DND-41 (cell line): ENCODE results near the gene LTBR.

Experiments
- ATAC-seq: fragments of 200-7000 bp; cut with Tn5 transposase; 3 replicates; pipeline ENCODE4 v1.9.1; 2021; ENCODE audit warnings: low read depth; ENCODE audit not compliant: insufficient read depth
- DNase-seq: peaks from one replicate; pipeline ENCODE4 v3.0.0-alpha.2; 2020
- H2AFZ ChIP-seq: 2 replicates; pipeline ENCODE4 v1.6.0; 2012; ENCODE audit warnings: low read depth, low read length
- H3K27ac ChIP-seq: 2 replicates; pipeline ENCODE4 v1.5.1; 2012; ENCODE audit warnings: low read length, inconsistent platforms
- H3K27me3 ChIP-seq: fragments of 200-600 bp; sonication (generic); 2 replicates; pipeline ENCODE4 v1.6.0; 2012; ENCODE audit warnings: low read length, mild to moderate bottlenecking, inconsistent platforms; ENCODE audit not compliant: insufficient read depth, poor library complexity
- H3K36me3 ChIP-seq: 2 replicates; pipeline ENCODE4 v1.5.1; 2012; ENCODE audit warnings: low read length, inconsistent platforms; ENCODE audit not compliant: insufficient read depth
- H3K4me1 ChIP-seq: 2 replicates; pipeline ENCODE4 v1.5.1; 2012; ENCODE audit warnings: mild to moderate bottlenecking, low read length; ENCODE audit not compliant: insufficient read depth
- H3K4me2 ChIP-seq: 2 replicates; pipeline ENCODE4 v1.6.0; 2012; ENCODE audit warnings: mild to moderate bottlenecking, moderate library complexity, low read length, inconsistent platforms; ENCODE audit not compliant: insufficient read depth
- H3K4me3 ChIP-seq, 2 experiments: fragments of 200-600 bp in 1 of 2; shearing (Covaris generic) in 1 of 2; 2 replicates each; pipeline ENCODE4 v1.5.1; 2012 to 2016; ENCODE audit warnings: inconsistent platforms in 2 of 2, low read length in 2 of 2, mild to moderate bottlenecking in 2 of 2, low read depth in 1 of 2, moderate library complexity in 1 of 2
- H3K79me2 ChIP-seq: 2 replicates; pipeline ENCODE4 v1.6.0; 2012; ENCODE audit warnings: low read length, inconsistent platforms; ENCODE audit not compliant: insufficient read depth
- H3K9ac ChIP-seq: 2 replicates; pipeline ENCODE4 v1.6.0; 2012; ENCODE audit warnings: low read depth, mild to moderate bottlenecking, inconsistent platforms, low read length, moderate library complexity
- H3K9me3 ChIP-seq: 2 replicates; pipeline ENCODE4 v1.5.1; 2012; ENCODE audit warnings: low read length, moderate library complexity, mild to moderate bottlenecking, inconsistent platforms; ENCODE audit not compliant: insufficient read depth, severe bottlenecking
- H4K20me1 ChIP-seq: 2 replicates; pipeline ENCODE4 v1.6.0; 2012; ENCODE audit warnings: low read length; ENCODE audit not compliant: insufficient read depth
- EZH2 ChIP-seq: IDR thresholded peaks from 3 replicates; pipeline ENCODE4 v1.6.1; 2012; ENCODE audit warnings: borderline replicate concordance, low read depth, mild to moderate bottlenecking, moderate library complexity, low read length, inconsistent platforms; ENCODE audit not compliant: severe bottlenecking
- TF ChIP-seq, protein P1 (sequence below): IDR thresholded peaks from 2 replicates; pipeline ENCODE4 v1.5.1; 2012; ENCODE audit warnings: borderline replicate concordance, low read length, moderate library complexity, mild to moderate bottlenecking; ENCODE audit not compliant: poor library complexity, severe bottlenecking; ENCODE audit errors: extremely low read depth

LTBR gene

GRCh38 chr12:6393109-6393508 lies 9.1 kb downstream of the LTBR start:
- Histone ChIP-seq H2AFZ (no peak overlapping the region), H3K27me3 (peaks cover 3% of the 10 kb centered on the region), H3K79me2 (no peaks in the 10 kb centered on the region), H3K36me3 (no peaks in the 10 kb centered on the region), H4K20me1 (no peaks in the 10 kb centered on the region), H3K9me3 (no peaks in the 10 kb centered on the region), H3K4me3 (no peak overlapping the region), H3K27ac (no peak overlapping the region), H3K4me1 (no peaks in the 10 kb centered on the region), H3K4me2 (no peak overlapping the region), H3K9ac (no peak overlapping the region)
- TF ChIP-seq EZH2 = no peak
- TF ChIP-seq, protein P1, sequence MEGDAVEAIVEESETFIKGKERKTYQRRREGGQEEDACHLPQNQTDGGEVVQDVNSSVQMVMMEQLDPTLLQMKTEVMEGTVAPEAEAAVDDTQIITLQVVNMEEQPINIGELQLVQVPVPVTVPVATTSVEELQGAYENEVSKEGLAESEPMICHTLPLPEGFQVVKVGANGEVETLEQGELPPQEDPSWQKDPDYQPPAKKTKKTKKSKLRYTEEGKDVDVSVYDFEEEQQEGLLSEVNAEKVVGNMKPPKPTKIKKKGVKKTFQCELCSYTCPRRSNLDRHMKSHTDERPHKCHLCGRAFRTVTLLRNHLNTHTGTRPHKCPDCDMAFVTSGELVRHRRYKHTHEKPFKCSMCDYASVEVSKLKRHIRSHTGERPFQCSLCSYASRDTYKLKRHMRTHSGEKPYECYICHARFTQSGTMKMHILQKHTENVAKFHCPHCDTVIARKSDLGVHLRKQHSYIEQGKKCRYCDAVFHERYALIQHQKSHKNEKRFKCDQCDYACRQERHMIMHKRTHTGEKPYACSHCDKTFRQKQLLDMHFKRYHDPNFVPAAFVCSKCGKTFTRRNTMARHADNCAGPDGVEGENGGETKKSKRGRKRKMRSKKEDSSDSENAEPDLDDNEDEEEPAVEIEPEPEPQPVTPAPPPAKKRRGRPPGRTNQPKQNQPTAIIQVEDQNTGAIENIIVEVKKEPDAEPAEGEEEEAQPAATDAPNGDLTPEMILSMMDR = no peak
- DNase-seq (no peak), ATAC-seq (no peak)

GRCh38 chr12:6394398-6394797 lies 10.4 kb downstream of the LTBR start:
- no peaks in the 10 kb centered on the region for H3K9me3 ChIP-seq
- ATAC-seq (no peak), DNase-seq (no peak)
- no peaks in the 10 kb centered on the region for H3K27me3 ChIP-seq
- no peak overlapping the region for H3K4me2 ChIP-seq
- TF ChIP-seq, protein P1 = no peak
- TF ChIP-seq EZH2 = no peak
- no peaks in the 10 kb centered on the region for H3K79me2 ChIP-seq
- no peak overlapping the region for H3K4me3 ChIP-seq
- no peaks in the 10 kb centered on the region for H4K20me1 ChIP-seq
- H3K9ac ChIP-seq = no peak overlapping the region
- no peak overlapping the region for H2AFZ ChIP-seq
- no peaks in the 10 kb centered on the region for H3K4me1 ChIP-seq
- no peaks in the 10 kb centered on the region for H3K36me3 ChIP-seq
- H3K27ac ChIP-seq = no peak overlapping the region

- Histone ChIP-seq H3K27me3 (no peaks in the 10 kb centered on the region), H3K27ac (no peak overlapping the region), H3K79me2 (no peaks in the 10 kb centered on the region), H3K4me3 (no peak overlapping the region), H4K20me1 (no peaks in the 10 kb centered on the region), H2AFZ (no peak overlapping the region), H3K9ac (no peak overlapping the region), H3K9me3 (no peaks in the 10 kb centered on the region), H3K36me3 (no peaks in the 10 kb centered on the region), H3K4me2 (no peak overlapping the region), H3K4me1 (no peaks in the 10 kb centered on the region)
- DNase-seq (no peak), ATAC-seq (no peak)
- no peak for TF ChIP-seq EZH2
- TF ChIP-seq, protein P1 = no peak
Measured at GRCh38 chr12:6396031-6396430, 12.1 kb downstream of the LTBR start.
